SK-N-SH (cell line): Measurements from ENCODE around the gene DCAF11. TPM values are rescaled to one million over a fixed set of nuclear protein-coding genes. Genes with fewer than 3 reads are reported as not detected.

Experiments
- CTCF ChIA-PET: fragments of 300-600, 350-600 bp; formaldehyde crosslinking; extraction: SDS; loops from one replicate; lab custom pipeline; 2021; lab: Yijun Ruan, JAX
- POLR2A ChIA-PET: fragments of 350-600 bp; sonication (Branson Sonifier 250); formaldehyde crosslinking; extraction: SDS; loops from one replicate; lab custom pipeline; 2020; ENCODE audit warnings: antibody characterized with exemption, inconsistent platforms; lab: Yijun Ruan, JAX
- DNase-seq: peaks from one replicate; pipeline ENCODE4 v3.0.0; 2012
- H2AFZ ChIP-seq: fragments of 200-600 bp; sonication (generic); 2 replicates; pipeline ENCODE4 v1.8.1; 2016; ENCODE audit warnings: antibody characterized with exemption, mild to moderate bottlenecking, low read depth
- H3F3A ChIP-seq: fragments of 200-600 bp; sonication (generic); replicated peaks from 2 replicates; pipeline ENCODE3; 2016; ENCODE audit warnings: antibody characterized with exemption, mild to moderate bottlenecking; ENCODE audit not compliant: insufficient read depth
- H3K27ac ChIP-seq, 2 experiments: fragments of 200-500 bp in 1 of 2; fragments of 200-600 bp in 1 of 2; sonication (Bioruptor generic) in 1 of 2; sonication (generic), shearing (Covaris generic) in 1 of 2; 2 replicates each; pipeline versions ENCODE4 v1.5.1 to v1.6.1; 2014 to 2016; ENCODE audit warnings: low read depth in 2 of 2, inconsistent platforms in 1 of 2, low read length in 1 of 2, mild to moderate bottlenecking in 1 of 2, mixed read lengths in 1 of 2
- H3K27me3 ChIP-seq: fragments of 200-600 bp; sonication (generic), shearing (Covaris generic); 2 replicates; pipeline ENCODE4 v1.6.1; 2016; ENCODE audit warnings: mixed run types; ENCODE audit not compliant: insufficient read depth
- H3K36me3 ChIP-seq, 2 experiments: fragments of 200-500 bp in 1 of 2; fragments of 200-600 bp in 1 of 2; sonication (Bioruptor generic) in 1 of 2; sonication (generic) in 1 of 2; replicated peaks in 1 of 2; 2 replicates each; pipeline versions ENCODE3 to v1.5.1; 2014 to 2016; ENCODE audit warnings: low read length in 1 of 2, mild to moderate bottlenecking in 1 of 2; ENCODE audit not compliant: insufficient read depth in 2 of 2, control insufficient read depth in 1 of 2
- H3K4me1 ChIP-seq, 2 experiments: fragments of 200-500 bp in 1 of 2; fragments of 200-600 bp in 1 of 2; sonication (Bioruptor generic) in 1 of 2; sonication (generic), shearing (Covaris generic) in 1 of 2; 2 replicates each; pipeline versions ENCODE4 v1.5.1 to v1.6.1; 2014 to 2016; ENCODE audit warnings: low read depth in 1 of 2, low read length in 1 of 2, mixed run types in 1 of 2; ENCODE audit not compliant: insufficient read depth in 2 of 2, control insufficient read depth in 1 of 2
- H3K4me2 ChIP-seq: fragments of 200-600 bp; sonication (generic), shearing (Covaris generic); 2 replicates; pipeline ENCODE4 v1.6.1; 2017; ENCODE audit warnings: mixed run types
- H3K4me3 ChIP-seq, 2 experiments: fragments of 200-500 bp in 1 of 2; fragments of 200-600 bp in 1 of 2; sonication (Bioruptor generic) in 1 of 2; sonication (generic), shearing (Covaris generic) in 1 of 2; 2 replicates each; pipeline versions ENCODE4 v1.5.1 to v1.8.1; 2014 to 2016; ENCODE audit warnings: low read depth in 2 of 2, inconsistent platforms in 1 of 2, low read length in 1 of 2, mild to moderate bottlenecking in 1 of 2, mixed read lengths in 1 of 2, moderate library complexity in 1 of 2
- H3K79me2 ChIP-seq: fragments of 200-600 bp; sonication (generic); 2 replicates; pipeline ENCODE4 v1.8.1; 2017; ENCODE audit warnings: mild to moderate bottlenecking; ENCODE audit not compliant: insufficient read depth
- H3K9ac ChIP-seq: fragments of 200-600 bp; sonication (generic); 2 replicates; pipeline ENCODE4 v1.6.1; 2017; ENCODE audit warnings: mixed run types
- H3K9me2 ChIP-seq: fragments of 200-600 bp; sonication (generic); 2 replicates; pipeline ENCODE4 v1.6.1; 2017; ENCODE audit warnings: mixed run types
- H3K9me3 ChIP-seq: fragments of 200-600 bp; sonication (generic); 2 replicates; pipeline ENCODE4 v1.6.1; 2017; ENCODE audit warnings: mixed run types, mild to moderate bottlenecking, moderate library complexity
- H4K20me1 ChIP-seq: fragments of 200-600 bp; sonication (generic); 2 replicates; pipeline ENCODE4 v1.6.1; 2017; ENCODE audit warnings: mild to moderate bottlenecking, mixed run types; ENCODE audit not compliant: insufficient read depth
- CTCF ChIP-seq: fragments of 200-600 bp; sonication (generic); IDR thresholded peaks from 2 replicates; pipeline ENCODE4 v1.6.1; 2017; ENCODE audit warnings: antibody characterized with exemption, mild to moderate bottlenecking, moderate library complexity
- ELF1 ChIP-seq: IDR thresholded peaks from 2 replicates; pipeline ENCODE4 v1.4.0; 2012
- IRF3 ChIP-seq: fragments of 150-350 bp; IDR thresholded peaks from 2 replicates; pipeline ENCODE4 v1.6.1; 2016; ENCODE audit warnings: mild to moderate bottlenecking, low read depth, low read length
- MEF2A ChIP-seq: IDR thresholded peaks from 2 replicates; pipeline ENCODE4 v1.4.0; 2012; ENCODE audit warnings: low read depth, borderline replicate concordance
- RAD21 ChIP-seq: IDR thresholded peaks from 2 replicates; pipeline ENCODE4 v1.6.1; 2012; ENCODE audit warnings: mild to moderate bottlenecking, low read length
- TAF1 ChIP-seq: IDR thresholded peaks from 2 replicates; pipeline ENCODE4 v1.6.1; 2012; ENCODE audit warnings: low read depth, mild to moderate bottlenecking, low read length, moderate library complexity, borderline replicate concordance
- USF1 ChIP-seq: IDR thresholded peaks from 2 replicates; pipeline ENCODE4 v1.4.0; 2012; ENCODE audit warnings: low read depth, borderline replicate concordance
- USF2 ChIP-seq: fragments of 150-350 bp; IDR thresholded peaks from 2 replicates; pipeline ENCODE4 v1.6.1; 2017; ENCODE audit warnings: antibody characterized with exemption, low read length, low read depth, borderline replicate concordance
- YY1 ChIP-seq: IDR thresholded peaks from 2 replicates; pipeline ENCODE4 v1.4.0; 2012; ENCODE audit warnings: low read depth, mild to moderate bottlenecking
- ZBTB33 ChIP-seq: IDR thresholded peaks from 2 replicates; pipeline ENCODE4 v1.4.0; 2012; ENCODE audit warnings: low read depth, borderline replicate concordance
- WGBS: methylation state at CpG from one replicate; pipeline ENCODE4 v1.1.6; 2017; ENCODE audit warnings: low lambda C conversion rate; 5-methylcytosine and 5-hydroxymethylcytosine counted together
- polyA plus RNA-seq, 3 experiments: library from polyadenylated mRNA; depleted of rRNA; stranded (reverse); fragments of >200 nt; gene quantifications; 2 replicates each; pipeline ENCODE4 v1.2.3, GENCODE V29; 2012

The DCAF11 gene
- polyA plus RNA-seq, 1 of the 3 experiments (the other 2 are of a cell fraction), result 34.6 TPM

- no peak within 1 kb of the TSS for H3K4me3 ChIP-seq
- no peak within 1 kb of the TSS for H3K9ac ChIP-seq
- H3K4me2 ChIP-seq, result no peak within 1 kb of the TSS
- WGBS, result 92% methylated on average over 5 of the region's 5 CpGs
- no peak within 1 kb of the TSS for H2AFZ ChIP-seq
- ChIA-PET CTCF (interaction anchor here (1.5 to 2.0 kb wide), 3 partner anchors 21 to 72 kb away, joined by 3 to 10 read pairs (median 6); no protein-coding TSS in a partner anchor), POLR2A (interaction anchor here (2.3 kb wide), 1 partner anchor 15 kb away, joined by 6 read pairs; the partner anchor contains the start of genes DCAF11 and NRL)
- H3F3A ChIP-seq, result peaks cover 9% of the 10 kb centered on the region
- no peak within 1 kb of the TSS; a peak in 1 of 4 replicates for H3K27ac ChIP-seq
- H3K79me2 ChIP-seq, result no peaks in the 10 kb centered on the region
- no peaks in the 10 kb centered on the region for H3K27me3 ChIP-seq
- no peaks in the 10 kb centered on the region for H4K20me1 ChIP-seq
- H3K9me2 ChIP-seq, result no peaks in the 10 kb centered on the region
- DNase-seq, result no peak
- TF ChIP-seq YY1 (no peak), MEF2A (no peak), ZBTB33 (no peak), USF2 (no peak), CTCF (no peak), RAD21 (no peak), IRF3 (no peak), USF1 (no peak), ELF1 (no peak), TAF1 (no peak)
- H3K36me3 ChIP-seq, result no peaks in the 10 kb centered on the region
- H3K9me3 ChIP-seq, result no peaks in the 10 kb centered on the region
- H3K4me1 ChIP-seq, result peaks cover 0 to 10% of the 10 kb centered on the region in 2 experiments; a peak in 1 of 4 replicates
These were observed 15.8 kb downstream of the DCAF11 start, which contains the start of gene FITM1 for GRCh38 chr14:24130380-24130716. TSS of gene FITM1 (plus strand) at chr14:24130659. CDS start at chr14:24131564, 905 bp downstream.
